Gastroesophageal sphincter (tissue), 4 donors: ENCODE measurements around the gene UNC13D. TPM values are rescaled to one million over a fixed set of nuclear protein-coding genes. Genes with fewer than 3 reads are reported as not detected.
A peak's percentile ranks its signal among the peaks of the same experiment; 100 is the strongest.

ENCODE experiments used
- ATAC-seq: fragments of 150-250 bp; one replicate; pipeline ENCODE4 v1.9.1; 2016; ENCODE audit warnings: mild to moderate bottlenecking, moderate library complexity
- H3K27ac ChIP-seq, 4 donors: fragments of 200-600 bp; sonication (generic) in 3 of 4; 1 replicate in 3 of 4; 2 replicates in 1 of 4; pipeline ENCODE4 v1.5.1; 2016 to 2019
- H3K27me3 ChIP-seq: fragments of 200-600 bp; sonication (generic); one replicate; pipeline ENCODE4 v1.5.1; 2019
- H3K36me3 ChIP-seq, 2 donors: fragments of 200-600 bp; sonication (generic); one replicate each; pipeline ENCODE4 v1.5.1; 2019; ENCODE audit warnings: control low read depth in 1 of 2
- H3K4me1 ChIP-seq, 3 donors: fragments of 200-600 bp; sonication (generic); 1 replicate in 2 of 3; 2 replicates in 1 of 3; pipeline ENCODE4 v1.5.1; 2016 to 2019; ENCODE audit warnings: control low read depth in 2 of 3
- H3K4me3 ChIP-seq, 2 donors: fragments of 200-600 bp; sonication (generic); one replicate each; pipeline ENCODE4 v1.5.1; 2019; ENCODE audit warnings: mild to moderate bottlenecking in 1 of 2, moderate library complexity in 1 of 2
- H3K9me3 ChIP-seq, 3 donors: fragments of 200-600 bp; sonication (generic); one replicate each; pipeline ENCODE4 v1.5.1; 2017 to 2019; ENCODE audit warnings: control low read depth in 2 of 3
- CTCF ChIP-seq, 4 experiments: fragments of 200-600 bp in 2 of 4; fragments of 450-650 bp in 2 of 4; sonication (generic) in 1 of 4; IDR thresholded peaks; one replicate each; pipeline ENCODE4 v1.5.1; 2017 to 2019; ENCODE audit warnings: antibody characterized with exemption in 4 of 4, mild to moderate bottlenecking in 2 of 4, moderate library complexity in 2 of 4
- EP300 ChIP-seq: sonication (generic); formaldehyde crosslinking; IDR thresholded peaks from one replicate; pipeline ENCODE4 v1.6.1; 2017; ENCODE audit warnings: antibody characterized with exemption, mild to moderate bottlenecking
- POLR2A ChIP-seq, 2 donors: fragments of 450-650 bp; IDR thresholded peaks; one replicate each; pipeline ENCODE4 v1.6.1; 2017; ENCODE audit warnings: antibody characterized with exemption in 2 of 2, mild to moderate bottlenecking in 2 of 2, moderate library complexity in 1 of 2
- POLR2AphosphoS5 ChIP-seq: sonication (generic); formaldehyde crosslinking; IDR thresholded peaks from one replicate; pipeline ENCODE4 v1.6.1; 2017; ENCODE audit warnings: antibody characterized with exemption
- WGBS, 2 donors: methylation state at CpG; one replicate each; pipeline ENCODE4 v1.1.5; 2018; ENCODE audit warnings: low coverage in 1 of 2; 5-methylcytosine and 5-hydroxymethylcytosine counted together
- total RNA-seq, 4 donors: library from RNA; depleted of rRNA; stranded (reverse); fragments of >200 nt; gene quantifications; one replicate each; pipeline ENCODE4 v1.1.0, GENCODE V29; 2016

UNC13D gene
- total RNA-seq, 4 donors from 2014 or later, result 2.6 to 10.8 (median 5.6) TPM

GRCh38 chr17:75830164-75831031, 13.8 kb downstream of the UNC13D start:
- peak overlapping the region in 1 of 4 donors; percentile 23 for H3K27ac ChIP-seq
- peaks cover 0 to 52% (median 15%) of the 10 kb centered on the region in 3 donors for H3K4me1 ChIP-seq
- peaks cover 0 to 50% of the 10 kb centered on the region in 2 donors for H3K36me3 ChIP-seq
- TF ChIP-seq CTCF (IDR thresholded peaks at IDR 0.05) (peak in 3 of 4 experiments; percentile 15 to 49 (median 16)), POLR2AphosphoS5 (no peak), EP300 (no peak)
- WGBS, 2 donors, result 80 to 92% methylated on average over 1 to 2 of the region's 27 CpGs
- H3K4me3 ChIP-seq, result no peak overlapping the region
- H3K9me3 ChIP-seq, result no peaks in the 10 kb centered on the region
- no peak for ATAC-seq
- H3K27me3 ChIP-seq, result no peaks in the 10 kb centered on the region

GRCh38 chr17:75829747-75830146, 14.5 kb downstream of the UNC13D start:
- Histone ChIP-seq H3K36me3 (peaks cover 0 to 51% of the 10 kb centered on the region in 2 donors), H3K4me3 (no peak overlapping the region), H3K9me3 (no peaks in the 10 kb centered on the region), H3K4me1 (peaks cover 0 to 52% (median 15%) of the 10 kb centered on the region in 3 donors), H3K27me3 (no peaks in the 10 kb centered on the region), H3K27ac (no peak overlapping the region)
- no peak for TF ChIP-seq CTCF (IDR thresholded peaks at IDR 0.05)
- no peak for TF ChIP-seq EP300
- TF ChIP-seq POLR2AphosphoS5, result no peak
- no peak for TF ChIP-seq POLR2A (IDR thresholded peaks at IDR 0.05)
- WGBS, 2 donors, result no CpG with 5 or more reads among the region's 7 CpGs
- ATAC-seq, result no peak

GRCh38 chr17:75828741-75829140, 15.5 kb downstream of the UNC13D start:
- TF ChIP-seq POLR2AphosphoS5 (no peak), CTCF (IDR thresholded peaks at IDR 0.05) (no peak), POLR2A (IDR thresholded peaks at IDR 0.05) (no peak), EP300 (no peak)
- no peaks in the 10 kb centered on the region for H3K9me3 ChIP-seq
- H3K36me3 ChIP-seq, result peaks cover 0 to 51% of the 10 kb centered on the region in 2 donors
- no peak for ATAC-seq
- no peaks in the 10 kb centered on the region for H3K27me3 ChIP-seq
- peak overlapping the region in 2 of 4 donors; percentile 84 to 85 for H3K27ac ChIP-seq
- peaks cover 0 to 56% (median 15%) of the 10 kb centered on the region in 3 donors for H3K4me1 ChIP-seq
- no peak overlapping the region for H3K4me3 ChIP-seq
- whole genome bisulfite sequencing, 2 donors, result no CpG with 5 or more reads among the region's 19 CpGs

- Histone ChIP-seq H3K36me3 (peaks cover 0 to 57% of the 10 kb centered on the region in 2 donors), H3K4me3 (peak overlapping the region in 1 of 2 donors; percentile 48), H3K4me1 (peaks cover 0 to 56% (median 15%) of the 10 kb centered on the region in 3 donors), H3K27ac (peak overlapping the region in 3 of 4 donors; percentile 78 to 85 (median 84)), H3K27me3 (no peaks in the 10 kb centered on the region), H3K9me3 (no peaks in the 10 kb centered on the region)
- 36 to 67% methylated on average over 3 to 9 of the region's 11 CpGs for WGBS, 2 donors
- no peak for ATAC-seq
- TF ChIP-seq CTCF (IDR thresholded peaks at IDR 0.05), result no peak
- TF ChIP-seq POLR2A (IDR thresholded peaks at IDR 0.05), result no peak
- no peak for TF ChIP-seq POLR2AphosphoS5
- no peak for TF ChIP-seq EP300
These were observed 16.2 kb downstream of the UNC13D start for GRCh38 chr17:75828076-75828400.
